GM19324 (cell line): ENCODE data around the gene INHA.

Experiments used
- ATAC-seq: cut with Tn5 transposase; IDR thresholded peaks from one replicate; pipeline ENCODE4 v1.9.1; 2021; ENCODE audit warnings: mild to moderate bottlenecking, moderate library complexity; ENCODE audit not compliant: unreplicated experiment, low FRiP score

The INHA gene

DNA sequence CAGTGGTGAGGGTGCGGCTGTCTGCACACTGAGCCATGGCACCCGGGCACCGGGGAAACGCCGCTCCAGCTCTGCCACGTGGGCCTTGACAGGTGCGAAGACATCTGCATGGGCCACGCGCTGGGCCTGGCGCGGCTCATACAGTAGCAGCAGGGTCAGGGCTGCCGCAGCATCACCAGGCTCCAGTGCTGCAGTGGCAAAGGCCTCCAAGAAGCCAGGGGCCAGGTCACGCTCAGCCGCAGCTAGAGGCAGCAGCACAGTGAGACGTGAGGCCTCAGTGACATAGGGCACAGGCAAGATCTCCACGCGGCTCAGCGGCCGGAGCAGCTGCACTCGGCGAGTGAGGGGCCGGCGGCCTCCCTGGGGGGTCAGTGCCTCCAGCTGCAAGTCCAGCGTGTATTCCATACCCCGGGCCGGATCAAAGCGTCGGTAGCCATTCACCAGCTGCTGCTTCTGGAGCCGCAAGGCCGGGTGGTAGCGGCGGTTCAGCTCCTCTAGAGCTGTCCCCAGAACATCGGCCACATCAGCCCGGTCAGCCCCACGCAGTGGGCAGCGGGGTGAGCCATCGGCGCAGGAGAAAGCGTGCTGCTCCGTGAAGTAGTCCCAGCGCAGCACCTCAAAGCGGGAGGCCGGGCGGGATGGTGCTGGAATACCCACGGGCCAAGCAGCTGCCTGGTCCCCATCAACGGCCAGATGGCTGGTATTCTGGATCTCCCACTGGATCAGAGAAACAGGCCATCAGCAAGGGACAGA is 32.0 kb upstream of the INHA start:
- ATAC-seq: no peak

DNA sequence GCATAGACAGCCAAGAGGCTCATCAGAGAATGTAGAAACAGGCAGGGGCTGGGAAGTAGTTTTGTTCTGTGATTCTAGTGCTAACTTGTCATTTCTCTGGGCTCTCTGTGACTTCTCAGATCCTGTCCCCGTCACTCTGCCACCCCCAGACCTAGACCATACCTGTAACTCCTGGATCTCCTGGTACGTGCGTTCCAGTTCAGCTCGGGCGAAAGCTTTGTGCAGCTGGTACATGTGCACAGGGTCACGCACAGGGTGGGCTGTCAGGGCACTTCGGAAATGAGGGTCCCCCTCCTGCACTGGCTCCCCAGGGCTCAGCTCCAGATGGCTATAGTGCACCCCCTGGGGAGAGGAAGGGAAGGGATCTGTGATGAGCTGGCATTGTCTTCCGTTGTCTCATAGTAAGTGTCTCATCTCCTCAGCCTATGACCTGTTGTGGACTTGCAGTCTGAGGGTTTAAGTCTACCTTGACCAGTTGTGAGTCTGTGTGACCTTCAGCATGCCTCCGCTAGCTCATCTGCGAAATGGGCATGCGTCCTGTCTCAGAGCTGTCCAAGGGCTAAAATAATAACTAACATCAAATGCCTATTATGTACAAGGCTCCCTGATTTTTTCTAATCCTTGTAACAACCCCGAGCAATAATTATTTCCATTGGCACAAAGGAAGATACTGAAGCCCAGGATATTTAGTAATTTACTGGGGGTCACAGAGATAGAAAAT is 31.2 kb upstream of the INHA start:
- ATAC-seq: no peak

- peak; percentile 34 for ATAC-seq
These were observed 30.4 kb upstream of the INHA start for GRCh38 chr2:219541611-219542180.

- peak; percentile 37 for ATAC-seq
These were observed 29.0 kb upstream of the INHA start for GRCh38 chr2:219542931-219543595.

GRCh38 chr2:219543596-219544358 is 28.3 kb upstream of the INHA start, which contains the start of the genes CHPF and TMEM198:
Gene CHPF (minus strand): TSS chr2:219543809. CDS start chr2:219543538, 271 bp downstream.
Gene TMEM198 (plus strand): TSS chr2:219544028. CDS start chr2:219544728, 700 bp downstream.
- peak; percentile 80 for ATAC-seq

DNA sequence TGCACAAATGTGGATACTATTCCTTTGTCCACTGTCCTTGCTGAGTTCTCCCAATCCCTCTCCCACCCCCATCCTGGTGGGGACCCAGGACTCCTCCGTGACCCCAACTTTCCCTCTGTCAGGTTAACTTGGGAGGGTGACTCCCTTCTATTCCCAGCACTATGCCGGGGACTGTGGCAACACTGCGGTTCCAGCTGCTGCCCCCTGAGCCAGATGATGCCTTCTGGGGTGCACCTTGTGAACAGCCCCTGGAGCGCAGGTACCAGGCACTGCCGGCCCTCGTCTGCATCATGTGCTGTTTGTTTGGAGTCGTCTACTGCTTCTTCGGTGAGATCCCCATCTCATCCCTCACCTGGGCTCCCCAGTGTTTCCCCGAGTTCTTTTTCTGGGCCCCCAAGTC is 27.5 kb upstream of the INHA start:
- no peak for ATAC-seq

DNA sequence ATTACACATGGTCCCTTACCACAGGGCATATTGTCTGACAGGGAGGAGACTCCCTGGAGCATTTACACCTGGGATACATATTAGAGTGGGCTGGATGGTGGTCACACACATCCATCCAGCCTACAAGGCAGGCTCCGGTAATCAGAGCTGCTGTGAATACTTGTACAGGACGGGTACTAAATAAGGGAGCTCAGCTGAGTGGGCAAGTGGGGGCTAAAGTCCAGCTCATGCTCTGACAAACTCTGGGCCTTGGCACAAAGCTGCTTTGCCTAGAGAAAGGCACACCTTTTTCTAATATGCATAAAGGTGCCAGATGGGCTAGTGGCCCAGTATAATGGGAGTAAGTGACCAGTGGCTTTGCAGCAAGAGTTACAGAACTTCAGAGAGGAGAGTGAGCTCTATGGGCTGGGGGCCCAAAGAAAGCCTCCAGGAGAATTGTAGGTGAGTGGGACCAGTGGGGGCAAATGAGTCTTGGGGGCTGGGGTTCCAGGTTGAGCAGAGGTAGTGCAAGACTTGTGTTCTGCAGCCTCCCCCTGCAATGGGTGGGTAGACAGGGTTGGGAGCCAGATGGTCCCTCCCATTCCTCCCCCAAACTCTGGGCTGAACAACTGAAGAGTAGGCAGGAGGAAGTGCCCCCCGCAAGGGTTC is 26.7 kb upstream of the INHA start:
- ATAC-seq: no peak

- no peak for ATAC-seq
These were observed 26.2 kb upstream of the INHA start for GRCh38 chr2:219545943-219546352.

- no peak for ATAC-seq
These were observed 24.5 kb upstream of the INHA start for GRCh38 chr2:219547621-219548020.

DNA sequence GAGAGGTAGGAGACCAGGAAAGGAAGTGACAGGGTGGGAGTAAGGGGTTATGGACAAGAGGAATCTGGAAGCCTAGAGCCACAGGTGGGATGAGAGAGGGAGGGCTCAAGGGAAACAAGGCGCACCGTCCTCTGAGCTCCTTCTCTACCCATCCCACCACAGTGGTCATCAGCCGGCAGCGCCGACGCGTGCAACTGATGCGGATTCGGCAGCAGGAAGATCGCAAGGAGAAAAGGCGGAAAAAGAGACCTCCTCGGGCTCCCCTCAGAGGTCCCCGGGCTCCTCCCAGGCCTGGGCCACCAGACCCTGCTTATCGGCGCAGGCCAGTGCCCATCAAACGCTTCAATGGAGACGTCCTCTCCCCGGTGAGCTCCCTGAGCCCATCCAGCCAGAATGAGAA is 23.1 kb upstream of the INHA start:
- no peak for ATAC-seq

DNA sequence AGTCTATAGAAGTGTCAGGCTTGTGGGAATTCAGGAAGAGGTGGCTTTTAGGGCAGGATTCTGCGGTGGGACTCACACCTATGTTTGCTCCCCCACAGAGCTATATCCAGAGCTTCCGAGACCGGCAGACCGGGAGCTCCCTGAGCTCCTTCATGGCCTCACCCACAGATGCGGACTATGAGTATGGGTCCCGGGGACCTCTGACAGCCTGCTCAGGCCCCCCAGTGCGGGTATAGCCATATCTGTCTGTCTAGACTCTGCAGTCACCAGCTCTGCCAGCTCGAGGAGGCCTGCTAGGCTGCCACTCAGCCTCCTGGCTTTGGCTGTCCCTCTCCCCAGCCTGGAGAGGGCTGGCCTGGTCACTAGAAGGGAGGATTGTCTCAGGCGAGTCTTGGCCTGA is 22.5 kb upstream of the INHA start:
- ATAC-seq: no peak

DNA sequence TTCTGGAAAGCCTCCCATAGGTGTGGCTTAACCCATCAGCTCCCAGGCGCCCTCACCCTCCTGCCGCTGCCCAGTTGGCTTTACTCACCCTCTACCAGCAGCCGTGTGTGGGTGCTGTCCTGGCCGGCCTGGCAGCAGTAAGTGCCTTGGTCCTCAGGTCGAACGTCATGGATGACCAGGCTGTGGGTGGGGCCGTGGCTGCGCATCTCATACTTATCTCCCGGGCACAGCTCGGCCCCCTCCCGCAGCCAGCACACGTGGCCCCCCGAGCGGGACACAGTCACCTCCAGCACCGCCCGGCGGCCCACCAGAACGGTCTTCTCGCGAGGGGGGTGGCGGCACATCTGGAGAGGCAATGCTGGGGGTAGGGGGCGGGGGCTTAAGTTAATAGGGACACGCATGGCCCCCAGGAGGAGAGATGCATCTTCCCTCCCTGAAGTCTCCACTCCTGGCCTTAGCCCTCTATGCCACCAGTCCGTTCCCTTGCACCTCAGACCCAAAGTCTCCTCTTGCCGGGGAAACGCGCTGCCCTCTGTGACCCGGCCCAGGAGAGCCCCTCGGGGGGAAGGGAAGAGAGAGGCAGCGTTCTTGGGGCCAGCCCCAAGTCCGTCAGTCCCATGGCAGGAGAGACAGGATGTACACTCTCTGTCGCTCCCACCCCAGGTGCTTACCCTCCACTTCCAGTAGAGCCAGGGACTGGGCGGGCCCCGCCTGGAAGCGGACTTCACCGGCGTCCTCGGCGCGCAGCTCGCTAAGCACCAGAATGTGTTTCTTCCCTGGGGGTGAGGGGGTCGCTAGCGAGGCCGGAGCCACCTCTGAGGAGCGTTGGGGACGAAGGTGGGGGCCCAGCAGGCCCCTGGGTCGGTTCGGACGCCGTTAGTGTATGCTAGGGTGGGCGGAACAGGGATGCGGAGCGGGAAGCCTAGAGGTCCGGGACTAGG is 20.4 kb upstream of the INHA start:
- ATAC-seq: no peak

- ATAC-seq: peak; percentile 86
These were observed 19.5 kb upstream of the INHA start for GRCh38 chr2:219552382-219553167.

DNA sequence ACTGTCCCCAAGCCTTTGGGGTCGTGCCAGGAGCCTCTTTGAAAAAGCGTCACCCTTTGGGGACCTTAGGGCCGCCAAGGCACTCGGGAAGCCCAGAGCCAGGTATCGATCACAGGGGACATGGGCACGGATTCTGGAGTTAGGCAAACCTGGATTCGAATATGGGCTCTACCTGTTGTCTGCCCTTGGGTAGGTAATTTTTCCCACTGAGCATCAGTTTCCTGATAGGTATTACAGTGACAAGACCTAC is 19.0 kb upstream of the INHA start:
- ATAC-seq: no peak

- no peak for ATAC-seq
These were observed 18.6 kb upstream of the INHA start for GRCh38 chr2:219553463-219553963.

GRCh38 chr2:219554350-219554749 is 17.8 kb upstream of the INHA start:
- ATAC-seq: no peak

GRCh38 chr2:219555956-219556355 is 16.2 kb upstream of the INHA start:
- ATAC-seq: no peak

- ATAC-seq: no peak
These were observed 15.7 kb upstream of the INHA start for GRCh38 chr2:219556413-219556812.
